ENCODE results near the gene NDUFS6.

- no peak for TF ChIP-seq CTCF (conservative IDR thresholded peaks at IDR 0.05)
- TF ChIP-seq ZFX (IDR thresholded peaks at IDR 0.05), result no peak
Measured at GRCh38 chr5:1859099-1859498, 57.9 kb downstream of the NDUFS6 start.
